HG03103 (cell line): Measurements from ENCODE around the gene NEDD4L.

ENCODE experiments used
- ATAC-seq: cut with Tn5 transposase; IDR thresholded peaks from one replicate; pipeline ENCODE4 v1.9.1; 2021; ENCODE audit warnings: low read depth; ENCODE audit not compliant: unreplicated experiment

NEDD4L gene

GRCh38 chr18:58381676-58382411 is 337.8 kb downstream of the NEDD4L start:
- no peak for ATAC-seq

GRCh38 chr18:58382446-58382845 is 338.4 kb downstream of the NEDD4L start:
- no peak for ATAC-seq

- ATAC-seq = no peak
Observed at GRCh38 chr18:58385472-58385871, 341.4 kb downstream of the NEDD4L start.

GRCh38 chr18:58386780-58387179 is 342.8 kb downstream of the NEDD4L start:
- no peak for ATAC-seq

GRCh38 chr18:58387716-58388115 is 343.7 kb downstream of the NEDD4L start:
- ATAC-seq = no peak

GRCh38 chr18:58388736-58389135 is 344.7 kb downstream of the NEDD4L start:
- no peak for ATAC-seq

GRCh38 chr18:58389745-58390144 is 345.7 kb downstream of the NEDD4L start:
- ATAC-seq = no peak

GRCh38 chr18:58390399-58390798 is 346.4 kb downstream of the NEDD4L start:
- no peak for ATAC-seq

GRCh38 chr18:58391231-58391825 is 347.3 kb downstream of the NEDD4L start:
- no peak for ATAC-seq

GRCh38 chr18:58391932-58392323 is 347.9 kb downstream of the NEDD4L start:
- no peak for ATAC-seq

- ATAC-seq = no peak
Observed at GRCh38 chr18:58392324-58393000, 348.4 kb downstream of the NEDD4L start.

GRCh38 chr18:58393295-58393694 is 349.3 kb downstream of the NEDD4L start:
- ATAC-seq = no peak

GRCh38 chr18:58394046-58394445 is 350.0 kb downstream of the NEDD4L start:
- no peak for ATAC-seq

GRCh38 chr18:58394602-58395425 is 350.8 kb downstream of the NEDD4L start:
- no peak for ATAC-seq

GRCh38 chr18:58396144-58396543 is 352.1 kb downstream of the NEDD4L start:
- ATAC-seq = no peak

GRCh38 chr18:58396966-58397365 is 352.9 kb downstream of the NEDD4L start:
- ATAC-seq = no peak

- ATAC-seq = no peak
Observed at GRCh38 chr18:58397385-58398132, 353.5 kb downstream of the NEDD4L start.

GRCh38 chr18:58398648-58399398 is 354.8 kb downstream of the NEDD4L start:
- no peak for ATAC-seq

GRCh38 chr18:58400331-58400870 is 356.4 kb downstream of the NEDD4L start:
- no peak for ATAC-seq
